ENCODE data around the gene POLRMT. TPM values are rescaled to one million over a fixed set of nuclear protein-coding genes. Genes with fewer than 3 reads are reported as not detected.

Gene POLRMT
- total and polyA plus RNA-seq, 2 experiments from 2014 or later: 103 to 121 TPM

- DNase-seq (ENCODE audit: low read depth in 1 of 2, low spot score in 1 of 2): no peak
- Histone ChIP-seq H3K4me3 (no peak overlapping the region), H3K27me3 (no peaks in the 10 kb centered on the region), H3K36me3 (peaks cover 28% of the 10 kb centered on the region), H3K27ac (no peak overlapping the region), H3K9me3 (ENCODE audit: low read depth) (no peaks in the 10 kb centered on the region), H3K4me1 (ENCODE audit: low read depth) (no peaks in the 10 kb centered on the region)
- TF ChIP-seq CTCF (IDR thresholded peaks at IDR 0.05; ENCODE audit: low read depth, low read length): no peak
Observed at GRCh38 chr19:648904-649801, 15.8 kb upstream of the POLRMT start.

GRCh38 chr19:648305-648704, 15.0 kb upstream of the POLRMT start:
- Histone ChIP-seq H3K27ac (no peak overlapping the region), H3K9me3 (ENCODE audit: low read depth) (no peaks in the 10 kb centered on the region), H3K27me3 (no peaks in the 10 kb centered on the region), H3K36me3 (peaks cover 28% of the 10 kb centered on the region), H3K4me3 (no peak overlapping the region), H3K4me1 (ENCODE audit: low read depth) (no peaks in the 10 kb centered on the region)
- no peak for TF ChIP-seq CTCF (IDR thresholded peaks at IDR 0.05; ENCODE audit: low read depth, low read length)
- no peak for DNase-seq (ENCODE audit: low read depth in 1 of 2, low spot score in 1 of 2)

DNA sequence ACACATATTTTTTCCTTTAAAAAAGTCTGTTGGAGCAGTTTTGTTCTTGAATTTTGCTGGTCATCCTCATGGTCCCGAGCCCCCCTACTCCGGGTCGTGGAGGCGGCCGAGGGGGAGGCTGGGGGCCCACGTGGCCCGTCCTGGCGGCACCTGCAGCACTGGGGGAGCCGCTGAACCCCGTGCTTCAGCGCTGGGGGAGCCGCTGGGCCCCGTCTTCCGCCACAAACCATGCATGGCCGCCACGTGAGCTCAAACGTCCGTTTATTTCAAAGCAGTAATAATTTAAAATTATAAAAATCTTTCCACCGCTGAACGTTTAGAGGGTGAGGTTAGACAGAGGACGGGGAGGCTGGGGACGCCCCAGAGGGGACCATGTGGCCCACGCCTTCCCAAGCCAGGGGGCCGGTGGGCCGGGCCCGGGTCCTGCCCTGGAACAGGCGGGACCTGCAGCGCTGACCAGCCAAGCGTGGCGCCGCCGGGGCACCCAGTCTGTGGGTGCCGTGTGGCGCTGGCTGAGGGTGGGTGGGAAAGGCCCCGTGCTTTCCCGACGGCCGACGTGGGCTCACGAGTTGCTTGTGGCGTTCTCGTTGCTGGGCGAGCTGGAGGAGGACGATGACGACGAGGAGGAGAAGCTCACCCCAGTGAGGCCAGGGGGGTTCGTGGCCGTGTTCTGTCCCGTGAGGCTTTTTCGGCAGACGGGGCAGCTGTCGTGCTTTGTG, 14.4 kb upstream of the POLRMT start:
- Histone ChIP-seq H3K9me3 (ENCODE audit: low read depth) (no peaks in the 10 kb centered on the region), H3K4me3 (no peak overlapping the region), H3K27me3 (no peaks in the 10 kb centered on the region), H3K4me1 (ENCODE audit: low read depth) (no peaks in the 10 kb centered on the region), H3K36me3 (peaks cover 28% of the 10 kb centered on the region), H3K27ac (no peak overlapping the region)
- no peak for DNase-seq (ENCODE audit: low read depth in 1 of 2, low spot score in 1 of 2)
- no peak for TF ChIP-seq CTCF (IDR thresholded peaks at IDR 0.05; ENCODE audit: low read depth, low read length)

GRCh38 chr19:646779-647565, 13.6 kb upstream of the POLRMT start:
- Histone ChIP-seq H3K4me1 (ENCODE audit: low read depth) (no peaks in the 10 kb centered on the region), H3K27ac (no peak overlapping the region), H3K9me3 (ENCODE audit: low read depth) (no peaks in the 10 kb centered on the region), H3K36me3 (peaks cover 27% of the 10 kb centered on the region), H3K4me3 (no peak overlapping the region), H3K27me3 (no peaks in the 10 kb centered on the region)
- no peak for DNase-seq (ENCODE audit: low read depth in 1 of 2, low spot score in 1 of 2)
- no peak for TF ChIP-seq CTCF (IDR thresholded peaks at IDR 0.05; ENCODE audit: low read depth, low read length)
